Measurements from ENCODE around the gene MORN1.

Gene MORN1

GRCh38 chr1:2287649-2288048, 103.7 kb downstream of the MORN1 start:
- no peak for DNase-seq

GRCh38 chr1:2286923-2287322, 104.4 kb downstream of the MORN1 start:
- no peak for DNase-seq

GRCh38 chr1:2284932-2285331, 106.4 kb downstream of the MORN1 start:
- no peak for DNase-seq

GRCh38 chr1:2283991-2284895, 107.1 kb downstream of the MORN1 start:
- DNase-seq: no peak

DNA sequence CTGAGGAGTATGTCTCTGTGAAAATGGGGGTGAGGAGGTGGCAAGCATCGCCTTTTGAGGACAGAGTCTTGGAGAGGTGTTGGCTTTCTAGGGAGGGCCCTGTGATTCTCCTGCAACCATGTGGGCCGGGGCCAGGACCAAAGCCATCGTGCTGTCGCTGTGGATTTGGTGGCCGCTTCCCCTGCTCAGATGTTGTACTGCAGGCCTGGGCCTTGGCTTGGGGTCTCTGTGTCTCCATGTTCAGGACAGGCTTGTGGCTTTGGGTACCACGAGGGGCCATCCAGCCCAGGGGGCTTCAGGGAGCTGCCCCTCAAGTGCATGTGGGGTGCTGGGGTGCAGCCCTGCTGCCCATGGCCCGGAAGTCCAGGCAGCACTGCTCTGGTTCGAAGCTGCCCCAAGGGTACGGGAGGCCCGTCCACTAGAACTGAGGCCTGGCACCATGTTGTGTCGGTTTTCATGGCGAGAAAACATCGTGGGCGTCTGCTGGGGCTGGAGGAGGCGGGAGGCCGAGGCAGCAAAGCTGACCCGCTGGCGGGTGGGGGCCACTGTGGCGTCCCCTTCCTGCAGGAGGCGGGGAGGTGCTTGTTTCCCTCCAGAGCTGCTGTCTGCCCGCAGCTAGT, 107.9 kb downstream of the MORN1 start:
- DNase-seq: no peak

- no peak for DNase-seq
Measured at GRCh38 chr1:2282556-2283270, 108.6 kb downstream of the MORN1 start.

DNA sequence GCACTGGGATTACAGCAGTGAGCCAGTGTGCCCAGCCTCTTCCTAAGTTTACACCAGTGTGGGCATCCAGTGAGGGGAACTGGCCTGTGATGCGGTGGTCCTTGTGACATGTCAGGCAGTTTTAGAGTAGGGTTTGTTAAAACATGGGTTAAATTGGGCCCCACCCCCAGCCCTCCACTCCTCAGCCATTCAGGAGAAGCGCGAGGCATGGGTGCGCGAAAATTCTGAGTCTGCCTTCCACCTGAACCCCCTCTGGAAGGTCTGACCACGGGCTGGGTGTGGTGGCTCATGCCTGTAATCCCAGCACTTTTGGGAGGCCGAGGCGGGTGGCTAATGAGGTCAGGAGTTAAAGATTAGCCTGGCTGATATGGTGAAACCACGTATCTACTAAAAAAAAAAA, 111.5 kb downstream of the MORN1 start:
- DNase-seq: no peak

- DNase-seq: no peak
Measured at GRCh38 chr1:2279210-2279639, 112.1 kb downstream of the MORN1 start.

DNA sequence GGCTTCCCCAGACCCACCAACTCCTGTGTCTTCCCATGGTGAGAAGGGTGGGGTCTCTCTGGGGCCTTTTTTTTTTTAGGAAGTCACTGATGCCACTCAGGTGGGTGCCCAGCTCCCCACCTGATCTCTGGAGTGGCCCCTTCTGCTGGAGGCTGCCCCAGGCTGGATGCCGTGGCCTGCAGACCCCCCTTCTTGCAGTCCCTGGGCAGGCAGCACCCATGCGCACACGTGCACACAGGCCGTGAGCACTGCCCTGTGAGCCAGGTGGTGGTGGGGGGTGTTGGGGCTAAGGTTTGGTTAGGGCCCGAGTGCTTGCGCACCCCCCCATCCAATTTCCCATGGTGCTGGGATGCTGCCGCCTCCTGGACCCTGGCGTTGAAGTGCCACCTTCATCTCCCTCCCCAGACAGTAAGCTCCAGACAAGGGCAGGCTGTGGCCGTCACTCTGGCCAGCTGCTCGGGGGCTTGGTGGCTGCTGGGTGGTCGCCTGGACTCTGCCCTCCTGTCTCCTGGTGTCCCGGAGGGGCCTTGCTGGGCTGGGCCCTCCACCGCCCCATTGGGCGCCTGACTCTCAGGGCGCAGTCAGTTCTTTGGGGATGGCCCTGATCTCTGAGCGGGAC, 112.7 kb downstream of the MORN1 start:
- DNase-seq: no peak

- DNase-seq: no peak
Measured at GRCh38 chr1:2277741-2278488, 113.4 kb downstream of the MORN1 start.

DNA sequence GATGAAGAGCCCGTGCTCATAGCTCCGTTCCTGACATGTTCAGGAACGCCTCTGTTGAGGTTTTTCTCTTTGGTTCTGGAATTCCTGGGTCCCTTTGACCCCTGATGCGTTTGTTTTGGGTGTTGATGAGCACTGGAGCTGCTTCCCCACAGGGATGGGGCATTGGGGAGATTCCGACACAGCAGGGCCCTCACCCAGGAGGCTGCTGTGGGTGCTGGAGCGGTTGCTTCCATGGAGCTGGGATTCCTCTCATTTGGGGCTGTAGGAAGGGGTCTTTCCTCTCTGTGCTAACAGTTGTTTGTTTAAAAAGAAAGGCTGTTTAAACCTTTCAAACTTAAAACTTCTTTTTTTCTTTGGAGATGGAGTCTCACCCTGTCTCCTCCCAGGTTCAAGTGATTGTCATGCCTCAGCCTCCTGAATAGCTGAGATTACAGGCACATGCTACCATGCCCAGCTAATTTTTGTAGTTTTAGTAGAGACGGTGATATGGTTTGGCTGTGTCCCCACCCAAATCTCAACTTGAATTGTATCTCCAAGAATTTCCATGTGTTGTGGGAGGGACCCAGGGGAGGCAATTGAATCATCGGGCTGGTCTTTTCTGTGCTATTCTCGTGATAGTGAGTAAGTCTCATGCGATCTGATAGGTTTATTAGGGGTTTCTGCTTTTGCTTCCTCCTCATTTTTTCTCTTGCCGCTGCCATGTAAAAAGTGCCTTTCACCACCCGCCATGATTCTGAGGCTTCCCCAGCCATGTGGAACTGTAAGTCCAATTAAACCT, 114.4 kb downstream of the MORN1 start:
- DNase-seq: no peak

- no peak for DNase-seq
Measured at GRCh38 chr1:2275796-2276536, 115.4 kb downstream of the MORN1 start.

GRCh38 chr1:2274929-2275475, 116.4 kb downstream of the MORN1 start:
- DNase-seq: no peak

DNA sequence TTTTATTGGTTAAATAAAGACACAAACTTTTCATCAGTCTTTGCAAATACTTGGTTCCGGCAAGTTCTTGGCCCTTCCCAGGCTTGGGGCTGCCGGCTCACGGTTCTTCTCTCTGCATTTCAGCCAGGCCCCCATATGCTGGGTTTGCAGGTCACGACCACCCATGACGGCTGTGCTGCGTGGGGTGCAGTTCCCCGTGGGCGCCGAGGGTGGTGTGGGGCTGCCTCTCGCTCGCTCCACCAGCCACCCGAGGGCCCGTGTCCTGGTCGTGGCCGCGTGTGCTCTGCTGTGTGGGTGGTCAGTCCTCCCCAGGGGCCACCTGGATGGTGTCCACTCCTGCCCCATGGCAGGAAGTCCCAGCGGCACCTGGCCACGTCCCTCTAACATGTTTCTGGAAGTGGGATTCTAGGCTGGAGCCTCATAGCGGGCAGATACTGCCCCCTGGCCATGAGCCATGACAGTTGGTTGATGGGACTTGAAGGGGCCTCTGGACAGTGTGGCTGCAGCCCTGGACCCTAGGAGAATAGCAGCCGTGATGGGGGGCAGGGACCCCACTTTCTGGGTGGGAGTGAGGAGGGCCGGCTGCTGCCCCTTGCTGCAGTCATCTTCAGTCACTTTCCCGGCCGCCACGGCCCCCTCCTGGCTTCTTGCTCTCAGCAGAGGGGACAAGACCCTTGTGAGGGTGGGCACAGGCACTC, 117.0 kb downstream of the MORN1 start:
- DNase-seq: no peak

- no peak for DNase-seq
Measured at GRCh38 chr1:2273401-2274090, 117.8 kb downstream of the MORN1 start.

DNA sequence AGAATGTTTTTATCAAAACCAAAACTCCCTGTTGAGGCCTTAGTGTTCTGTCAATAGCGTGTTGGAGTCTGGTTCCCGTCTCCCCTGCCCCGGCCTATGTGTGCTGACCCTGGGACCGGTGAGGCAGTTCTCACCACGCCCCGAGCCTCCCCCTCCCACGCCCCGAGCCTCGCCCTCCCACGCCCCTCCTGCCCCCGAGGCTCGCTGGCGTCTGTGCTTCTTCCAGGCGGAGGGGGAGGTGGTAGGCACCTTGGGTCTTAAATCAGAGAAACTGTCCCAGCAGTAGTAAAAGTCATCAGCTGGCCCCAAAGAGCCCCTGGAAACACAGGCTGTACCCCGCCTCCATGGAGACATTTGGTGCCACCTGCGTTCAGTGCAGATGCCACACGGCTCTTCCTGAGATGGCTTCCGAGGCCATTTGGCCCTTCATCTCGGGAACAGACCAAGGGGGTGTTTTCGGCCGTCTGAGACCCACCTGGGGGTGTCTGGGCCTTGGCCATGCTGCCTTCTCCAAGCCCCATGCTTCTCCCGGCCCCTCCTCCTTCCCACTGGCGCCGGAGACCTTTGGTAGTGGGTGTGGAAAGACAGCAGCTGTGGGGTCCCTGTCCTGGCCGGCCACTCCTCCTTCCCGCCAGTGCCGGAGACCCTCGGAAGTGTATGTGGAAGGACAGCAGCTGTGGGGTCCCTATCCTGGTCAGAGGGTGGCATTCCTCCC, 118.5 kb downstream of the MORN1 start:
- DNase-seq: no peak

DNA sequence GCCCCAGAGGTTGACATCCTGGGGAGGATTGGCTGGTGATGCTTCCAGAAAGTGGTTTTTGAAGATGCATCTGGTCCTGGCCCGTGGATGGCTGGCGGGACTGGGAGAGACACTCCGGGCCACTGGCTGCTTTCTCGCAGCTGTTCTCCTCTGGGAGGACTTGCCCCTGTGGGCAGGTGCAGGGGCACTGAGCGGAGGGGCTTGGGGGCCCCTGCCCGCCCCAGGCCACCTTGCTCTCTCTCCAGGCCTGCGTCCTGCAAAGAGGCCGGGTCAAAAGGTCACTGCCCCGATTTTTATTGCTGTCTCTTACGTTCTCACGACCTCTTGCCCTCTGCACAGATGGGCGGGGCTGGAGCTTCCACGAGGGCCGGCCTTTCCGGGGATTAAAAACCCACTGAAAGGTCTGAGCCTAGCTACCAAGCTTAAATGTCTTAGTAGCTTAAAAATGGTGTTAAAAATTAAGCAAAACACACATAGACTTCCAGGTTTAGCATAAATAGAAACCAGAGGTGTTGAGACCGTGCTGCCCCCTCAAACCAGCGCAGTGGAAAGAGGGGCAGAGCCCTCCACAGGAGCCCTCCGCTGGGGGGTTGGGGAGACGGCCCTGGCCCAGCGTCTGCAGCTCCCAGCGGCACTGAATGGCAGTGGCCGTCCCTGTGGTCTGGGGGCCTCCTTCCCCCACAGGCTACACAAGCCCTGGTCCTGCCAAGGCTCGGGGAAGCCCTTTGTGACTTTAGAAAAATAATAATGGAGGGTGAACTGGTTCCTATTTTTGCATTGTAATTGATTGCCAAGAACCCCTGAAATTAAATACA, 119.3 kb downstream of the MORN1 start:
- no peak for DNase-seq
